ENCODE measurements around the gene UNC5B.

UNC5B gene

GRCh38 chr10:71302451-71302850 lies 90.1 kb downstream of the UNC5B start:
- no peak for DNase-seq (ENCODE audit: low spot score)
- no peak overlapping the region for H3K4me3 ChIP-seq
- no peak for TF ChIP-seq CTCF (IDR thresholded peaks at IDR 0.05)
- H3K27ac ChIP-seq = no peak overlapping the region

- TF ChIP-seq CTCF (IDR thresholded peaks at IDR 0.05) = peak; percentile 40
- no peak for DNase-seq (ENCODE audit: low spot score)
- Histone ChIP-seq H3K4me3 (no peak overlapping the region), H3K27ac (no peak overlapping the region)
Observed at GRCh38 chr10:71302874-71303568, 90.7 kb downstream of the UNC5B start.

GRCh38 chr10:71303569-71303907 lies 91.2 kb downstream of the UNC5B start:
- Histone ChIP-seq H3K27ac (no peak overlapping the region), H3K4me3 (no peak overlapping the region)
- no peak for TF ChIP-seq CTCF (IDR thresholded peaks at IDR 0.05)
- DNase-seq (ENCODE audit: low spot score) = no peak

GRCh38 chr10:71304914-71305313 lies 92.5 kb downstream of the UNC5B start:
- H3K27ac ChIP-seq = no peak overlapping the region
- TF ChIP-seq CTCF (IDR thresholded peaks at IDR 0.05) = no peak
- no peak overlapping the region for H3K4me3 ChIP-seq
- no peak for DNase-seq (ENCODE audit: low spot score)

- DNase-seq (ENCODE audit: low spot score) = no peak
- TF ChIP-seq CTCF (IDR thresholded peaks at IDR 0.05) = no peak
- Histone ChIP-seq H3K4me3 (no peak overlapping the region), H3K27ac (no peak overlapping the region)
Observed at GRCh38 chr10:71306979-71307378, 94.6 kb downstream of the UNC5B start.

GRCh38 chr10:71307469-71308085 lies 95.2 kb downstream of the UNC5B start:
- no peak for TF ChIP-seq CTCF (IDR thresholded peaks at IDR 0.05)
- no peak overlapping the region for H3K4me3 ChIP-seq

GRCh38 chr10:71308244-71308643 lies 95.9 kb downstream of the UNC5B start:
- no peak for TF ChIP-seq CTCF (IDR thresholded peaks at IDR 0.05)
- no peak overlapping the region for H3K4me3 ChIP-seq
- H3K27ac ChIP-seq = peak overlapping the region in 1 of 2 donors; percentile 5
- DNase-seq (ENCODE audit: low spot score) = no peak

More at GRCh38 chr10:71307469-71308085, 95.2 kb downstream of the UNC5B start:
- no peak for DNase-seq (ENCODE audit: low spot score)
- H3K27ac ChIP-seq = peak overlapping the region in 1 of 2 donors; percentile 16
